NCI-H2081 treated with DMSO at 0.1 percent for 48 hours (cell line): ENCODE data around the gene IGFALS.

Experiments used
- DNase-seq: peaks from one replicate; lab custom pipeline; 2025; lab: John Stamatoyannopoulos, UW

Gene IGFALS

DNA sequence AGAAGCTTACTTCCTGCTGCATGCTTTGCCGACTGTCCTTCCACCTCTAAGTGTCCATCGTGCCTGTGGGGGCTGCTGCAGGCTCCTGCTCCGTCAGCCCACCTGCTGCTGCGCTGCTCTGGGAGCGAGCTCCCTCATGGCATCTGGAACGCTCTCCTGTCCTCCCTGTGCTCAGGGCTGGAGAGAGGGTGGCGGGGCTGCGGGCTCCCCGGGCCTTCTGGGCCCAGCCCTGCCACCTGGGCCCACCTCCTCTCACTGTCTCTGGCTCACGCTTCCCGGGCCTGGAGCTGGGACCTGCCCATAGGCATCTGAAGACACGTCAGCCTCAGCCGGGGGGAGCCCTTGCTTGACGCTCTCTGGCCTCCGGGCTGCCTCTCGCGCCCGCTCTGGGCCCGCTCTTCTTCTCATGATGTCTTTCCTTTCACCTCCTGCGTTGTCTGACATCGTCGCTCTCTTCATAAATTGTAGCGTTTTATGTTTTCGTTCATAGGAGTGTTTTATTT, 49.1 kb downstream of the IGFALS start:
- no peak for DNase-seq

DNA sequence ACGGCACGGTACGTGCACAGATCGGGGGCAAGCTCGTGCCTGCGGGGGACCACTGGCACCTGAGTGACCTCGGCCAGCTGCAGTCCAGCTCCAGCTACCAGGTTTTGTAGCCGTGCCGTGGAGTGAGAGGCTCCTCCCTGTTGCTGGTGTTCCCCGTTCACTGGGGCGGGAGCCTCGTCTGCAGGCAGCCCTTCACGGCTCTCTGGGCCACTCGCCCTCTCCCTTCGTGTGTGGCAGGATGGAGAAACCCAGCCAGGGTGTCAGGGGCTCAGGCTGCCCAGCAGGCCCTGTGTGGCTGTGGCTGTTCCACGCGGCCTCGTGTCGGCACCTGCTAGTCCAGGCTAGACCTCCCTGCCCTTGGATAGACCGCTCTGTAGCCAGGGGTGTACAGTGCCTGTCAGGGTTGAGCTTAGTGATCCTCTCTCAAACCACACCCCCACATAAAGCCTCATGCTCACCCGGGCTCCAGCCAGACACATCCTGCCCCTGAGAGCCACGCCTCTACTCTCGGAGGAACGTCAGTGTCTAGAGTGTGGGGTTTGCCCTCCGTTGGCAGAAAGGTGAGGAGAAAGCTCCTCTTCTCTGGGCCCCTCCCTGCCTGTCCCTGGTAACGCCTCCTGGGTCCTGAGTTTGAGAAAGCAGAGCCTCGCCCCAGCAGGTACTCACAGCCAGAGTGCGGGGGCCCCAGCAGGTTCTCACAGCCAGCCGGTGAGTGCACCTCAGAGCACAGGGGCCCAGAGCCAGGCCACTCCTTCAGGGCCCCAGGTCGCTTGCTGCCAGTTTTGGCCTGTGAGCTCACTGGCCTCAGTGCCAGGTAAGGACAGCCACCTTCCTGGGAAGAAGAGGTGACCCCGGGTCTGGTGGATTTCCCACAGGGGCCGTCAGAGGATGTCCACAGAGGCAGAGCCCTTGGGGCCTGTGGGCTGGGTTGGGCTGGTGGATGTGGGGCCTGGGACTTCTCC, 49.8 kb downstream of the IGFALS start:
- no peak for DNase-seq

DNA sequence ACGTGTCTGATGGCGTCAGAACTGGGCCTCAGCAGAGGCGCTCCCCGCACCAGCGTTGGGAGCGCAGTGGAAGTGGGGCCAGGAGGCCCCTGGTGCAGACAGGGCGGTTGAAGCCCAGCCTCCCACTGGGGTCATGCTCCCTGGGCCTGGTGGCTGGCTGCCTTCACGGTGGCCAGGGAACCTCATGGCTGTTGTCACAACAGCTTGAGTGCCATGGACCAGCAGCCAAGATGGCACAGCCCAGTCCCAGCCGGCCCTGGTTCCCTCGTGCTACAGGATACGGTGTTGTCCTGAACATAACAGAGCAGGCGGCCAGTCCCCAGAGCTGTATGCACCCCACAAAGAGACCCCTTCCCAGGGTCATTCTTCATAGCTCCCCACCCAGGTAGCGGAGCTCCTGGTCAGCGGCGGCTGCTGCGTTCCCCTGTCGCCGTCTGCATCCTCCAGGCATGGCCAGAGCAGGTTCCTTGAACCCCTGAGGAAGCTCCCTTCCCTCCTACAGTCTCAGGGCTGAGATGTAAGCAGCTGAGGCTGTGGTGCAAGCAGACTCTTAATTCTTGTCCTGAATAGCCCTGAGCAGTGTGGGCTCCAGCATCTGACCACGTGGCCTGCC, 51.8 kb downstream of the IGFALS start:
- DNase-seq, result no peak

DNA sequence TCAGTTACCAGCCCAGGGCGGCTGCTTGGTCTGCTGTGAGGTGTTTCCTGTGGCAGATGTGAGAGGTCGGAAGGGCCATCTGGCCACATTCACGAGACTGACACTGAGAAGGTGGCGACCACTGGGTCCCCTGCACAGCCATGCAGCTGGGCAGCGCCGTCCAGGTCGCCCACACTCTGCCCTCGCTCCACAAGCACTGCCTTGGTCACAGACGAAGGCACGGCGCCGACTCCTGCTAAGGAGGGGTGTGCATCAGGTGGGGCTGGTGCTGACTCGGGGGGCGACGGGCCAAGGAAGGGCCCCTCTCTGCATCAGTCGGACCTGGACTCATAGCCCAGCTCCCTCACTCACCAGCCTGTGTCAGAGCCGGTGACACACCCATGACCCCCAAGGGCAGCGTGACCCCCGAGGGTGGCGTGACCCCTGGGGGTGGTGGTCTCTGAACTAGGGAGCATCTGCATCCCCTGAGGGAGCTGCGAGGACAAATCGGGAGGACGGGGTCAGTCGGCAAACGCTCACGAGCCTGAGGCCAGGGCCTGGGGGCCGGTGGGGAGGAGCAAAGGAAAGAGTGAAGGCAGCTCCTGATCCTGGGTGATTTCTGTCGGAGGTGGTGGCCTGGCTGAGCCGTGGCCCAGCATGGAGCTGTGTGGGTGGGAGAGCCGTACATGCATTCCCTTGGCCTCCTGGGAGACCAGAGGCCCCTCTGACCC, 52.6 kb downstream of the IGFALS start:
- no peak for DNase-seq
